GM19351 (cell line): ENCODE data around the gene PM20D1.
A peak's percentile ranks its signal among the peaks of the same experiment; 100 is the strongest.

ENCODE experiments used
- ATAC-seq: cut with Tn5 transposase; IDR thresholded peaks from one replicate; pipeline ENCODE4 v1.9.1; 2021; ENCODE audit warnings: mild to moderate bottlenecking, moderate library complexity; ENCODE audit not compliant: unreplicated experiment

The PM20D1 gene

GRCh38 chr1:205805082-205805711 is 44.7 kb downstream of the PM20D1 start:
- no peak for ATAC-seq

- no peak for ATAC-seq
These were observed 45.3 kb downstream of the PM20D1 start for GRCh38 chr1:205804605-205805004.

GRCh38 chr1:205803986-205804385 is 45.9 kb downstream of the PM20D1 start:
- ATAC-seq: no peak

GRCh38 chr1:205802060-205802459 is 47.9 kb downstream of the PM20D1 start:
- no peak for ATAC-seq

GRCh38 chr1:205800981-205801703 is 48.8 kb downstream of the PM20D1 start:
- ATAC-seq: no peak

GRCh38 chr1:205800427-205800826 is 49.5 kb downstream of the PM20D1 start:
- no peak for ATAC-seq

GRCh38 chr1:205798577-205798976 is 51.4 kb downstream of the PM20D1 start:
- ATAC-seq: no peak

GRCh38 chr1:205797168-205797567 is 52.8 kb downstream of the PM20D1 start:
- no peak for ATAC-seq

GRCh38 chr1:205794011-205794730 is 55.8 kb downstream of the PM20D1 start:
- peak; percentile 55 for ATAC-seq

- ATAC-seq: peak; percentile 15
These were observed 56.8 kb downstream of the PM20D1 start for GRCh38 chr1:205792961-205793673.

- ATAC-seq: peak; percentile 61
These were observed 57.5 kb downstream of the PM20D1 start for GRCh38 chr1:205792481-205792881.

GRCh38 chr1:205791568-205792180 is 58.3 kb downstream of the PM20D1 start:
- peak; percentile 64 for ATAC-seq

GRCh38 chr1:205787287-205787916 is 62.5 kb downstream of the PM20D1 start:
- ATAC-seq: no peak

- no peak for ATAC-seq
These were observed 63.3 kb downstream of the PM20D1 start for GRCh38 chr1:205786601-205787000.

- no peak for ATAC-seq
These were observed 64.5 kb downstream of the PM20D1 start for GRCh38 chr1:205785446-205785845.

GRCh38 chr1:205783904-205784303 is 66.0 kb downstream of the PM20D1 start:
- no peak for ATAC-seq

- ATAC-seq: no peak
These were observed 66.5 kb downstream of the PM20D1 start for GRCh38 chr1:205783433-205783795.

GRCh38 chr1:205782627-205783432 is 67.1 kb downstream of the PM20D1 start:
- no peak for ATAC-seq

GRCh38 chr1:205780335-205780734 is 69.6 kb downstream of the PM20D1 start:
- no peak for ATAC-seq
